Measurements from ENCODE around the gene GALNT1.
"Not testable (repeated sequence)": the region's sequence is repeated elsewhere in the genome, so short reads cannot be mapped to it uniquely, and the experiment has no call there.

The GALNT1 gene

DNA sequence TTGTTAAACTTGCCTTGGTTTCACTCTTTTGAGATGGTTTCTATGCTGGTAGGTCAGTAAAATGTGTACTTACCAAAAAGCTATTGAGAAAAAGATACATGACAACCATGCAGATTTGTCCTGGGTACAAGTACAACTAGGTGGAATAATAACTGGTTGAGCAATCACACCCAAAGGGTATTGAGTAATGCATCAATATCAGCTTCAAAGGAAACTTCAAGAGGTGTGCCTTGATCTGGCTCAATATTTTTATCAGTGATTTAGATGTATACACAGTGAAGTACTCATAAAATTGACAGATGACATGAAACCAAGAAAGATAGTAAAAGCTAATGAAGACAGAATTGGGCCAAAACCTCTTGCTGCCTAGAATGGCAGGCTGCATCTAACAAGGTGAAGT lies 21.7 kb upstream of the GALNT1 start:
- TF ChIP-seq, protein P1, sequence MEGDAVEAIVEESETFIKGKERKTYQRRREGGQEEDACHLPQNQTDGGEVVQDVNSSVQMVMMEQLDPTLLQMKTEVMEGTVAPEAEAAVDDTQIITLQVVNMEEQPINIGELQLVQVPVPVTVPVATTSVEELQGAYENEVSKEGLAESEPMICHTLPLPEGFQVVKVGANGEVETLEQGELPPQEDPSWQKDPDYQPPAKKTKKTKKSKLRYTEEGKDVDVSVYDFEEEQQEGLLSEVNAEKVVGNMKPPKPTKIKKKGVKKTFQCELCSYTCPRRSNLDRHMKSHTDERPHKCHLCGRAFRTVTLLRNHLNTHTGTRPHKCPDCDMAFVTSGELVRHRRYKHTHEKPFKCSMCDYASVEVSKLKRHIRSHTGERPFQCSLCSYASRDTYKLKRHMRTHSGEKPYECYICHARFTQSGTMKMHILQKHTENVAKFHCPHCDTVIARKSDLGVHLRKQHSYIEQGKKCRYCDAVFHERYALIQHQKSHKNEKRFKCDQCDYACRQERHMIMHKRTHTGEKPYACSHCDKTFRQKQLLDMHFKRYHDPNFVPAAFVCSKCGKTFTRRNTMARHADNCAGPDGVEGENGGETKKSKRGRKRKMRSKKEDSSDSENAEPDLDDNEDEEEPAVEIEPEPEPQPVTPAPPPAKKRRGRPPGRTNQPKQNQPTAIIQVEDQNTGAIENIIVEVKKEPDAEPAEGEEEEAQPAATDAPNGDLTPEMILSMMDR (IDR thresholded peaks at IDR 0.05; ENCODE audit: low read length, missing control alignments): no peak
- DNase-seq (ENCODE audit: low read depth): no peak
- no peak overlapping the region for H3K4me3 ChIP-seq (replicated peaks; ENCODE audit: low read depth, low read length)

DNA sequence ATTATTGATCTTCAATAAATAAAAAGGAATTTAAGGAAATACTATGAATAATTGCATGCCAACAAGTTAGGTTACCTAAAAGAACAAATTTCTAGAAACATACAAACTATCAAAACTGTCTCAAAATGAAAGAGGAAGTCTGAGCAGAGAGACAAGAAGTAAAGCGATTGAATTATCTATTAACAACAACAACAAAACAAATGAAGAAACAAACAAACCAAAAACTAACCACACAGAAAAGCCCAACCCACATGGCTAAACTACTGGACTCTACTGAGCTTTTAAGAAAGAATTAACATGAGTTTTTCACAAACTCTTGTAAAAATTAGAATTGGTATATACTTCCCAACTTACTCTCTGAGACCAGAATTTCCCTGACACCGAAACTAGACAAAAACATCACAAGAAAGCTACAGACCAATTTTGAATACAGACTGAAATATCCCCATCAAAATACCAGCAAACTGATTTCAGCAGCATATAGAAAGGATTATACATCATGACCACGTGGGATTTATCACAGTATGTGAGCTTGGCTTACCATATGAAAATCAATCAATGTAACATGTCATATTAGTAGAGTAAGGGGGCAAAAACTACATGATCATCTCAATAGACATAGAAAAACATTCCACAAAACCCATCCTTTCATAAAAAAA lies 16.6 kb upstream of the GALNT1 start:
- H3K4me3 ChIP-seq (replicated peaks; ENCODE audit: low read depth, low read length): no peak overlapping the region
- TF ChIP-seq, protein P1 (IDR thresholded peaks at IDR 0.05; ENCODE audit: low read length, missing control alignments): no peak
- DNase-seq (ENCODE audit: low read depth): no peak

DNA sequence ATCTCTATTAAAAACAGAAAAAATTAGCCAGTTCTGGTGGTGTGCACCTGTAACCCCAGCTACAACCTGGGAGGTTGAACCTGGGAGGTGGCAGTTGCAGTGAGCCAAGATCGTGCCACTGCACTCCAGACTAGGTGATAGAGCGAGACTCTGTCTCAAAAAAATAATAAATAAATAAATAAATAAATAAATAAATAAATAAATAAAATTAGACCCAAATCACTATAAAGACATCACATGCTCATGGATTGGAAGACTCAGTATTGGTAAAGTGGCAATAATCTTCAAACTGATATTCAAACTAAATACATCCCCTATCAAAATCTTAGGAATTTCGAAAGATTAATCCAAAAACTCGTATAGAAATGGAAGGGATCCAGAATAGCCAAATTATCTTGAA lies 15.5 kb upstream of the GALNT1 start:
- TF ChIP-seq, protein P1 (IDR thresholded peaks at IDR 0.05; ENCODE audit: low read length, missing control alignments): no peak
- H3K4me3 ChIP-seq (replicated peaks; ENCODE audit: low read depth, low read length): no peak overlapping the region
- DNase-seq (ENCODE audit: low read depth): no peak

DNA sequence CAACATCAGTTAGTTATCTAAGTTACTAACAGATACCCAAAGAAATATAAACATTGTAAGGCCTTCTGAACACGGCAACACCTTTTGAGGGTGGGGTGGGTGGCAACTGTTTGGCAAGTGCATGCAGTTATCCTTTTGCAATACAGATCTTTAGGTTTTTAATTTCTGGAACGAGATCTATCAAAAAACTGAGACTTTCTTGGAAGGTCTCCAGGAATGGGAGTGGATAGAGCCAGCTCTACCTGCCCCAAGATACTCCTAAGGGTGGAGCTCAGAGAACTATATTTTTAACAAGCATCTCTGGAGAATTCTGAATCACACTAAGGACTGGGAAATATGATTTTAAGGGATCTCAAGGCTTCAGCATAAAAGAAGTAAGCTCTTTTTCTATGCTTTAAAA lies 11.4 kb upstream of the GALNT1 start:
- TF ChIP-seq, protein P1 (IDR thresholded peaks at IDR 0.05; ENCODE audit: low read length, missing control alignments): no peak
- H3K4me3 ChIP-seq (replicated peaks; ENCODE audit: low read depth, low read length): no peak overlapping the region
- DNase-seq (ENCODE audit: low read depth): no peak

DNA sequence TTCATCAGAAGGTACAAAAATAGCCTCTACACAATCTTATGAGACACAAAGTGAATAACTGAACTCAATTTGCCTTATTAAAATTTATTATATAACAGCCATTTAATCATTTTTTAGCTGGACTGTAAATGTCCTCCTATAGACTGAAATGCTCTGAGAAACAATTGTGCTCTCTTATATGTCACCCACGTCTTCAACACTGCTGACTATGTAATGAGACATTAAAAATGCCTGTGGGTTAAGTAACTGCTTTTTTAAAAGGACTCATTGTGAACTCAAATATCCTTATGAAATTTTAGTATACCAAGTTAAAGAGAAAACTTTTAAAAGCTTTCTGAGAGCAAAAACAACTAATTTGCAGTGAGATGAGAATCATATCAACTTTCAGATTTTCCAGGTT lies 10.4 kb upstream of the GALNT1 start:
- TF ChIP-seq, protein P1 (IDR thresholded peaks at IDR 0.05; ENCODE audit: low read length, missing control alignments): no peak
- no peak overlapping the region for H3K4me3 ChIP-seq (replicated peaks; ENCODE audit: low read depth, low read length)
- DNase-seq (ENCODE audit: low read depth): no peak

DNA sequence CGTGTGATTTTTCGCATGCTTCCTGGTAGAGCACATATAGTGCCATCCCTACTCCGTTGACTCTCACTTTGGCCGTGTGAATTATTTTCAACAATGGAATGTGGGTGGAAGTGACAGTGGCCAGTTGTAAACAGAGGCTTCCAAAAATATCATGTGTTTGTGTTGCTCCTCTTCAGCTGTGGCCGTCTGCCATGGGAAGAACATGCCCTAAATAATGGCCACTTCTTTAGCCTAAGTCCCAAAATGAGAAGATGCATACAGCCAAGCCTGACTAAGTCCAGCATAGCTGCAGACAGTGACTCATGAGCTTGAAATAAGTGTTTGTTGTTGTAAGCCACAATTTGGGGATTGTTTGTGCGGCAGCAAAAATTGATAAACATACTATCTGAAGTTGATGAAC lies 8.9 kb upstream of the GALNT1 start:
- TF ChIP-seq, protein P1 (IDR thresholded peaks at IDR 0.05; ENCODE audit: low read length, missing control alignments): no peak
- DNase-seq (ENCODE audit: low read depth): no peak
- no peak overlapping the region for H3K4me3 ChIP-seq (replicated peaks; ENCODE audit: low read depth, low read length)

DNA sequence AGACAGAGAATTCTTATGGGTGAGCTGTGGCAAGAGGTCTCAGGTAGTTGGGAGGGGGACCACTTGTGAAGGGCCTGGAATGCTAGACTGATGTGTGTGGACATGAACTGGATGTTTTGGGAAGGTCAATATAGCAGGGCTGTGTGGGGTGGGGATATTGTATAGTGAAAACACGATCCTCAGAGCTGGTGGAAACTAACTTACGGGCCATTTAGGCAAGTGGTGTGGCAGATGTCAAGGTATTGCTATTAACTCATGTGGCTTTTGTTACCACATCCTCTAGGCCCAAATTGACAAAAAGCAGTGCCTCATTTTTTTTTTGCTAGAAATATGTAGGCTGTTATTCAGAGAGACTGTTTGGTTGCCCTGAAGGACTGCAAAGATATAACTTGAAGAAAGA lies 8.0 kb upstream of the GALNT1 start:
- no peak for DNase-seq (ENCODE audit: low read depth)
- H3K4me3 ChIP-seq (replicated peaks; ENCODE audit: low read depth, low read length): no peak overlapping the region
- TF ChIP-seq, protein P1 (IDR thresholded peaks at IDR 0.05; ENCODE audit: low read length, missing control alignments): no peak

DNA sequence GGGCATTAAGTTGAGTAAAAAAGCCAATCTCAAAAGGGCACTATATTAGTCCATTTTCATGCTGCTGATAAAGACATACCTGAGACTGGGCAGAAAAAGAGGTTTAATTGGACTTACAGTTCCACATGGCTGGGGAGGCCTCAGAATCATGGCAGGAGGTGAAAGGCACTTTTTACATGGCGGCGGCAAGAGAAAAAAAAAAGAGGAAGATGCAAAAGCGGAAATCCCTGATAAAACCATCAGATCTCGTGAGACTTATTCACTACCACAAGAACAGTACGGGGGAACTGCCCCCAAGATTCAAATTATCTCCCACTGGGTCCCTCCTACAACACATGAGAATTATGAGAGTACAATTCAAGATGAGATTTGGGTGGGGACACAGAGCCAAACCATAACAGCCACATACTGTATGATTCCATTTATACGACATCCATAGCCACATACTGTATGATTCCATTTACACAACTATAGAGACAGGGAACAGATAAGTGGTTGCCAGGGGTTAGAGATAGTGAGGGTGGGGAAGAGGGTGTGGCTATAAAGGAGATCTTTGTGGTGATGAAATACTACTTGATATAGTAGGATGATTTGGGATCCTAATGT lies 5.2 kb upstream of the GALNT1 start:
- DNase-seq (ENCODE audit: low read depth); H3K4me3 ChIP-seq (replicated peaks; ENCODE audit: low read depth, low read length): not testable (repeated sequence)
